PC-3 (cell line): Measurements from ENCODE around the gene PCSK9.

ENCODE experiments used
- CTCF ChIP-seq: fragments of 300-600 bp; sonication (generic); conservative IDR thresholded peaks from 2 replicates; pipeline ENCODE4 v1.5.1; 2017; ENCODE audit warnings: antibody characterized with exemption, low read depth, mild to moderate bottlenecking, low read length
- EZH2 ChIP-seq: fragments of 300-600 bp; sonication (generic); IDR thresholded peaks from one replicate; pipeline ENCODE4 v1.6.1; 2017; ENCODE audit warnings: antibody characterized with exemption, mild to moderate bottlenecking, low read length; ENCODE audit not compliant: unreplicated experiment
- EZH2phosphoT487 ChIP-seq: fragments of 300-600 bp; sonication (generic); IDR thresholded peaks from 2 replicates; pipeline ENCODE4 v1.6.1; 2018; ENCODE audit warnings: mild to moderate bottlenecking, antibody characterized with exemption, low read length, borderline replicate concordance

- TF ChIP-seq CTCF (no peak), EZH2 (no peak), EZH2phosphoT487 (no peak)
These were observed 32.4 kb upstream of the PCSK9 start for GRCh38 chr1:55006931-55007330.
